ENCODE data around the gene ABLIM1. TPM values are rescaled to one million over a fixed set of nuclear protein-coding genes. Genes with fewer than 3 reads are reported as not detected.

The ABLIM1 gene
- total RNA-seq, 1 experiment from 2014 or later = 89.4 TPM

DNA sequence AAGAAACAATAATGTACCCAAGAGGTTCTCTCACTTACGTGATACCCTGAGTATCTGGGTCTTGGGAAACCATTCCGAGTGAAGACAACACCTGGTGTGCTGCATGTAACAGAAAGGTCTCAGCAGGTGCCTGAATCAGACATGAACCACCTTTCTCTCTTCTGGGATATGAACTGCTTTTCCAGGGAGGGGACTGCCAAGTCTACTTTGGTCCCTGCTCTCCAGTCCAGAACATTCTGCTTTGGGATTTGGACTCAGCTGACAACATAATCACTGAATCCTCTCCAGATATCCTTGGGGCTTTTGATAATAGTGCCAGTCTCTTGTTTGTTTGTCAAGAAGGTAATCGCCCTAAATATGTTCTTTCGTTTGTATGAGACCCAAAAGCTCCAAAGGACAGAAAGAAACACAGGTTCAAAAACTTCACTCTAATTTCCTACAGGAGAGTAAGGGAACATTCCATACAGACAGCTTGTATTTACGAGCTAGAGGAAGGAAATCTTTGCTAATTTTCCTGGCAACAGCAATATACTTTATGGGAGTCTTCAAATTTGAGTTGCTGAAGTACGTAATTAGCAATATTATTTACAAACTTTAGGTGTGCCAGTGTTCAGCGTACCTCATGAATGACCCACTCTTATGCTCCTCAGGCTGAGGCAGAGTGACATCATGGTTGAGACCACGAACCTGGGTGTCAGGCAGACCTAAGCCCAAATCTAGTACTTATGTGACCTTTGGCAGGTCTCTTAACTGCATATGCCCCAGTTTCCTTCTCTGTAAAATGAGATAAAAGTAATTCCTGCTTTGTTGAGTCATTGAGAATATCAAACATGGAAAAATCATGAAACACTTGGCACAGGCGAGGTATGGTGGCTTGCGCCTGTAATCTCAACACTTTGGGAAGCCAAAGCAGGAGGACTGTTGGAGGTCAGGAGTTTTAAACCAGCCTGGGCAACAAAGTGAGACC is 5.4 kb downstream of the ABLIM1 start:
- Mint-ChIP-seq H3K4me1 (ENCODE audit: low read depth, unreplicated experiment) (peaks cover 48% of the 10 kb centered on the region), H3K27ac (ENCODE audit: unreplicated experiment) (no peak overlapping the region), H3K9me3 (ENCODE audit: low read depth, unreplicated experiment) (no peaks in the 10 kb centered on the region), H3K36me3 (ENCODE audit: insufficient read depth, unreplicated experiment) (peaks cover 4% of the 10 kb centered on the region), H3K27me3 (ENCODE audit: unreplicated experiment) (no peaks in the 10 kb centered on the region), H3K4me3 (ENCODE audit: low read depth, unreplicated experiment) (no peak overlapping the region)
- CTCF ChIA-PET = no interaction called here
- TF ChIP-seq, protein P1, sequence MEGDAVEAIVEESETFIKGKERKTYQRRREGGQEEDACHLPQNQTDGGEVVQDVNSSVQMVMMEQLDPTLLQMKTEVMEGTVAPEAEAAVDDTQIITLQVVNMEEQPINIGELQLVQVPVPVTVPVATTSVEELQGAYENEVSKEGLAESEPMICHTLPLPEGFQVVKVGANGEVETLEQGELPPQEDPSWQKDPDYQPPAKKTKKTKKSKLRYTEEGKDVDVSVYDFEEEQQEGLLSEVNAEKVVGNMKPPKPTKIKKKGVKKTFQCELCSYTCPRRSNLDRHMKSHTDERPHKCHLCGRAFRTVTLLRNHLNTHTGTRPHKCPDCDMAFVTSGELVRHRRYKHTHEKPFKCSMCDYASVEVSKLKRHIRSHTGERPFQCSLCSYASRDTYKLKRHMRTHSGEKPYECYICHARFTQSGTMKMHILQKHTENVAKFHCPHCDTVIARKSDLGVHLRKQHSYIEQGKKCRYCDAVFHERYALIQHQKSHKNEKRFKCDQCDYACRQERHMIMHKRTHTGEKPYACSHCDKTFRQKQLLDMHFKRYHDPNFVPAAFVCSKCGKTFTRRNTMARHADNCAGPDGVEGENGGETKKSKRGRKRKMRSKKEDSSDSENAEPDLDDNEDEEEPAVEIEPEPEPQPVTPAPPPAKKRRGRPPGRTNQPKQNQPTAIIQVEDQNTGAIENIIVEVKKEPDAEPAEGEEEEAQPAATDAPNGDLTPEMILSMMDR (IDR thresholded peaks at IDR 0.05; ENCODE audit: unreplicated experiment) = no peak
- BruUV-seq (replicated peaks) = no TSS peak
- intact Hi-C loops (cut with micrococcal nuclease; ENCODE audit: unreplicated experiment) = no loop called here
- DNase-seq = no peak

DNA sequence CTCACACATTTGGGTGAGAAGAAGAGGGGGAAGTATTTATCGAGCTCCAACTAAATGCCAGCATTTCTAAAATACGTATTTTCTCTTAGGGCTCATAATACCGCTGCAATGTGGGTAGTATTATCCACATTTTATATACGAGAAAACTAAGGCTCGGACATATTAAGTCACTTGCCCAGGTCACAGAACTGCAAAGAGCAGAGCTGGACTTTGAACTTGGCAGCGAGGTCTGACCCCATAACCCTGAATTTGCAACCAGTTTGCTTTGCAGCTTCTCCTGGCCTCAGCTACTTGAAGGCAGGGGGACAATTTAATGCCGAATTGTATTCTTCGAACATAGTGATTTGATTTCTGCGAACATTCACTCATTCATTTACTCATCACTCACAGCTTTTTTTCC is 7.2 kb downstream of the ABLIM1 start:
- BruUV-seq (replicated peaks) = no TSS peak
- no peak for DNase-seq
- intact Hi-C loops (cut with micrococcal nuclease; ENCODE audit: unreplicated experiment) = no loop called here
- H3K27me3 Mint-ChIP-seq (ENCODE audit: unreplicated experiment) = no peaks in the 10 kb centered on the region
- TF ChIP-seq, protein P1 (IDR thresholded peaks at IDR 0.05; ENCODE audit: unreplicated experiment) = no peak
- H3K36me3 Mint-ChIP-seq (ENCODE audit: insufficient read depth, unreplicated experiment) = peaks cover 4% of the 10 kb centered on the region
- H3K27ac Mint-ChIP-seq (ENCODE audit: unreplicated experiment) = peak overlapping the region; percentile 58
- CTCF ChIA-PET = interaction anchor here (0.8 kb wide), 1 partner anchor 38 kb away, joined by 3 read pairs; no protein-coding TSS in a partner anchor
- H3K4me1 Mint-ChIP-seq (ENCODE audit: low read depth, unreplicated experiment) = peaks cover 54% of the 10 kb centered on the region
- no peaks in the 10 kb centered on the region for H3K9me3 Mint-ChIP-seq (ENCODE audit: low read depth, unreplicated experiment)
- peak overlapping the region; percentile 10 for H3K4me3 Mint-ChIP-seq (ENCODE audit: low read depth, unreplicated experiment)

DNA sequence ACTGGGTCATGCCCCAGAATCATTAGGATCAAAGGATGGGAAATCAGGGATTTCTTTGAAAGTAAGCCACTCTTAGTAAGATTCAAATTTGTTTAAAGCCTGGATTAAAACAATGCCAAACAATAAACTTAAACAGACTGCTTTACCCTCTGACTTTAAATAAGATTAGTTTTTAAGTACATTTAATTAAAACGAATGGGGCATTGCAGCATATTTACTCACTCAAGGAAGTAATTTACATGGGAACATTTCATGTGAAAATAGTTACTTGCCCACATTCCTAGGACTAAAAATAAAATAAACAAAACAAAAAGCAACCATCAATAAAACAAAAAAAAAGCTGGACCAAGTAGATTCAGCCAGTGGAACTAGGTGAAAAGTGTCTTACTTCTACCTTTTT is 7.8 kb downstream of the ABLIM1 start:
- DNase-seq = no peak
- TF ChIP-seq, protein P1 (IDR thresholded peaks at IDR 0.05; ENCODE audit: unreplicated experiment) = no peak
- Mint-ChIP-seq H3K27me3 (ENCODE audit: unreplicated experiment) (no peaks in the 10 kb centered on the region), H3K4me3 (ENCODE audit: low read depth, unreplicated experiment) (peak overlapping the region; percentile 10), H3K36me3 (ENCODE audit: insufficient read depth, unreplicated experiment) (peaks cover 4% of the 10 kb centered on the region), H3K27ac (ENCODE audit: unreplicated experiment) (peak overlapping the region; percentile 58), H3K4me1 (ENCODE audit: low read depth, unreplicated experiment) (peaks cover 51% of the 10 kb centered on the region), H3K9me3 (ENCODE audit: low read depth, unreplicated experiment) (no peaks in the 10 kb centered on the region)
- intact Hi-C loops (cut with micrococcal nuclease; ENCODE audit: unreplicated experiment) = no loop called here
- CTCF ChIA-PET = interaction anchor here (0.7 to 0.8 kb wide), 2 partner anchors 37 to 106 kb away, joined by 3 to 6 read pairs; no protein-coding TSS in a partner anchor
- no TSS peak for BruUV-seq (replicated peaks)

DNA sequence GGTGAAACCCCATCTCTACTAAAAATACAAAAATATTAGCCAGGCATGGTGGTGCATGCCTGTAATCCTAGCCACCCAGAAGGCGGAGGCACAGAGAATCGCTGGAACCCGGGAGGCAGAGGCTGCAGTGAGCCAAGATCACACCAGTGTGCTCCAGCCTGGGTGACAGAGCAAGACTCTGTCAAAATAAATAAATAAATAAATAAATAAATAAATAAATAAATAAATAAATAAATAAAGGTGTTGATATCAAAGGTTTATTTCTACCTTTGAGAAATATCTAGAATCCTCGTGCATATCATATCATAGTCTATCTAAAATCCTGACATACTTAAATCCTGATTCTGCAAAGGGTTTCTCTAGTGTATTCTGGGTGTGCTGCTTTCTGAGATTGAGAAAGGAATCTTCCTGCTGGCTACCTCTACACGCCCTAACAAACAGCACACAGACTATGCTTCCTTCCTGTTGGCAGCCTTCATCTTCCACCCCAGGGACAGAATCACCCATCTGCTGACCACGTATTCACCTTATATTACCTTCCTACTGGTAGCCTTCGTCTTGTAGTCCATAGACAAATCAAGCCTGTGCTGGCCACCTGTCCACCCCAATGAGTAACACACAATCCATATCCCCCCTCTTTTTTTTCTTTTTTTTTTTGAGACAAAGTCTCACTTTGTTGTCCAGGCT is 8.7 kb downstream of the ABLIM1 start:
- CTCF ChIA-PET = interaction anchor here (0.7 kb wide), 1 partner anchor 105 kb away, joined by 6 read pairs; no protein-coding TSS in a partner anchor
- no TSS peak for BruUV-seq (replicated peaks)
- Mint-ChIP-seq H3K36me3 (ENCODE audit: insufficient read depth, unreplicated experiment) (no peaks in the 10 kb centered on the region), H3K4me3 (ENCODE audit: low read depth, unreplicated experiment) (peak overlapping the region; percentile 10), H3K9me3 (ENCODE audit: low read depth, unreplicated experiment) (no peaks in the 10 kb centered on the region), H3K4me1 (ENCODE audit: low read depth, unreplicated experiment) (peaks cover 42% of the 10 kb centered on the region), H3K27me3 (ENCODE audit: unreplicated experiment) (no peaks in the 10 kb centered on the region), H3K27ac (ENCODE audit: unreplicated experiment) (peak overlapping the region; percentile 43)
- TF ChIP-seq, protein P1 (IDR thresholded peaks at IDR 0.05; ENCODE audit: unreplicated experiment) = no peak
- intact Hi-C loops (cut with micrococcal nuclease; ENCODE audit: unreplicated experiment) = no loop called here
- no peak for DNase-seq
